ENCODE results near the gene INTS6.
A peak's percentile ranks its signal among the peaks of the same experiment; 100 is the strongest.

INTS6 gene

DNA sequence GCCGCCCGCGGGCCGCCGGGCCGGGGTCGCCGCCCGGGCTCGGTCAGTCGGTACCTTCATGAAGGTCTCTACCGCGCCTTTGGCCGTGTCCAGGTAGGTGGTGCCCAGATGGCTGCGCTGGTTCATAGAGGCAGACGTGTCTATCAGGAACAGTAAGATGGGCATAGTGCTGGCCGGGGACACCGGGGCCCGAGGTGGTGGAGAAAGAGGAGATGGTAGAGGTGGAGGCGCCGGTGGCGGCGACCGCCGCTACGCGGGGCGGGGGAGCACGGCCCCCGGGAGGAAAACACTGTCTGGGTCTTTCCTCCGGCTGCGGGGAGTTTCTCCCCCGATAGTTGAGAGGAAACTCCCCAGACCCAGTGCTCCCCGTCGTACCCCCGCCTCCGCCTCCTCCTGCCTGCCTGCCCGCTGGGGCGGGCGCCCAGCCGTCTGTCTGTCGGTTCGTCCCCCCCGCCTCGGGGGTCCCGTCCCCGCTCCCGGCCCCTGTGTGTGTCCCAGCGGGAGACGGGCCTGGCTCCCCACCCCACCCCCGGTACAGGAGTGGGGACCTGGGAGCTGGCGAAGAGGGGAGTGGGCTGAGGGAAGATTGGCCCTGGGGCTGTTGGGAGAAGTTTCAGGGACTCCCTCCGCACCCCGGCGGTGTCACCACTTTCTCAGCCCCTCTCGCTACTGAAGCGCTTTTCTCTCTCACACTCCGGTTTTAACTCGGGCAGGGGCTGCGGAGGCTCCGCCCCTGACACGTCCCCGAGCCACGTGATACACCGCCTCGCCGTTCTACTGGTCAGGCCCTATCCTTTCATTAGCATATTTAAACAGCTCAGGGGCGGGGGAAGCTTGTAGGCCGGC lies at the start of gene INTS6:
Gene INTS6, minus strand, starts transcription at position 676 of the 846 bp plus-strand sequence. Its CDS starts 511 bp downstream, at position 165.
- Histone ChIP-seq H3K9me3 (ENCODE audit: insufficient read depth, low read length) (peaks cover 8% of the 10 kb centered on the region; the same call in 1 of the 2 replicates), H3K4me3 (ENCODE audit: insufficient read length, low read depth) (peak within 1 kb of the TSS; percentile 54), H3K9ac (ENCODE audit: insufficient read length, low read depth) (peak within 1 kb of the TSS; percentile 80), H3K27me3 (ENCODE audit: insufficient read depth, insufficient read length) (no peaks in the 10 kb centered on the region), H3K4me1 (ENCODE audit: insufficient read depth, insufficient read length) (no peaks in the 10 kb centered on the region), H3K36me3 (ENCODE audit: insufficient read depth, insufficient read length, low read length) (peaks cover 16% of the 10 kb centered on the region)
- DNase-seq (ENCODE audit: low read depth, low spot score) = peak; percentile 95
- TF ChIP-seq ZNF274 (IDR thresholded peaks at IDR 0.05; ENCODE audit: low read depth, low read length) (no peak), YY1 (IDR thresholded peaks at IDR 0.05; ENCODE audit: insufficient read depth, insufficient read length) (no peak), SUZ12 (IDR thresholded peaks at IDR 0.05; ENCODE audit: extremely low read depth, insufficient read depth, insufficient read length) (no peak)

- Histone ChIP-seq H3K9me3 (ENCODE audit: insufficient read depth, low read length) (no peaks in the 10 kb centered on the region), H3K9ac (ENCODE audit: insufficient read length, low read depth) (no peak overlapping the region), H3K4me3 (ENCODE audit: insufficient read length, low read depth) (no peak overlapping the region), H3K4me1 (ENCODE audit: insufficient read depth, insufficient read length) (no peaks in the 10 kb centered on the region), H3K27me3 (ENCODE audit: insufficient read depth, insufficient read length) (no peaks in the 10 kb centered on the region), H3K36me3 (ENCODE audit: insufficient read depth, insufficient read length, low read length) (no peaks in the 10 kb centered on the region)
- TF ChIP-seq ZNF274 (IDR thresholded peaks at IDR 0.05; ENCODE audit: low read depth, low read length) = no peak
- TF ChIP-seq YY1 (IDR thresholded peaks at IDR 0.05; ENCODE audit: insufficient read depth, insufficient read length) = no peak
- no peak for TF ChIP-seq SUZ12 (IDR thresholded peaks at IDR 0.05; ENCODE audit: extremely low read depth, insufficient read depth, insufficient read length)
- DNase-seq (ENCODE audit: low read depth, low spot score) = no peak
Measured at GRCh38 chr13:51502153-51502651, 49.4 kb upstream of the INTS6 start.

GRCh38 chr13:51501592-51502152 lies 48.8 kb upstream of the INTS6 start:
- DNase-seq (ENCODE audit: low read depth, low spot score) = no peak
- TF ChIP-seq ZNF274 (IDR thresholded peaks at IDR 0.05; ENCODE audit: low read depth, low read length) = no peak
- no peak for TF ChIP-seq SUZ12 (IDR thresholded peaks at IDR 0.05; ENCODE audit: extremely low read depth, insufficient read depth, insufficient read length)
- no peak for TF ChIP-seq YY1 (IDR thresholded peaks at IDR 0.05; ENCODE audit: insufficient read depth, insufficient read length)
- H3K9ac ChIP-seq (ENCODE audit: insufficient read length, low read depth) = no peak overlapping the region
- no peaks in the 10 kb centered on the region for H3K36me3 ChIP-seq (ENCODE audit: insufficient read depth, insufficient read length, low read length)
- H3K4me3 ChIP-seq (ENCODE audit: insufficient read length, low read depth) = no peak overlapping the region
- H3K4me1 ChIP-seq (ENCODE audit: insufficient read depth, insufficient read length) = no peaks in the 10 kb centered on the region
- H3K9me3 ChIP-seq (ENCODE audit: insufficient read depth, low read length) = no peaks in the 10 kb centered on the region
- H3K27me3 ChIP-seq (ENCODE audit: insufficient read depth, insufficient read length) = no peaks in the 10 kb centered on the region

DNA sequence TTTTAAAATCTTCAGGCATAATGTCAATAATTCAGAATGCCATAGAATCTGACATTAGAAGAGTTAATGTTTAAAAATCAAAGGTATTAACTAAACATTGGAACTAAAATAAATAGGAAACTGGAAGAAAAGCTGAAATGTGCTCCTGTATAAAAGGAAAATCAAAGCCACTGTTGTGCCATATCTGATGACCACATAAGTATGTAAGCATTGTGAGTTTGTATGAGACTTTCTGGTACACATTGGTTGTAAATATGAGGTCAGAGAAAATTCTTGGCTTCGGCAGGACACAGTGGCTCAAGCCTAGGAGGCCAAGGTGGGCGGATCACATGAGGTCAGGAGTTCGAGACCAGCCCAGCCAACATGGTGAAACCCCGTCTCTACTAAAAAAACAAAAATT lies 48.3 kb upstream of the INTS6 start:
- Histone ChIP-seq H3K9ac (ENCODE audit: insufficient read length, low read depth) (no peak overlapping the region), H3K4me3 (ENCODE audit: insufficient read length, low read depth) (no peak overlapping the region), H3K27me3 (ENCODE audit: insufficient read depth, insufficient read length) (no peaks in the 10 kb centered on the region), H3K36me3 (ENCODE audit: insufficient read depth, insufficient read length, low read length) (no peaks in the 10 kb centered on the region), H3K9me3 (ENCODE audit: insufficient read depth, low read length) (no peaks in the 10 kb centered on the region), H3K4me1 (ENCODE audit: insufficient read depth, insufficient read length) (no peaks in the 10 kb centered on the region)
- no peak for TF ChIP-seq ZNF274 (IDR thresholded peaks at IDR 0.05; ENCODE audit: low read depth, low read length)
- no peak for TF ChIP-seq SUZ12 (IDR thresholded peaks at IDR 0.05; ENCODE audit: extremely low read depth, insufficient read depth, insufficient read length)
- TF ChIP-seq YY1 (IDR thresholded peaks at IDR 0.05; ENCODE audit: insufficient read depth, insufficient read length) = no peak
- DNase-seq (ENCODE audit: low read depth, low spot score) = no peak

GRCh38 chr13:51500687-51501086 lies 47.9 kb upstream of the INTS6 start:
- DNase-seq (ENCODE audit: low read depth, low spot score) = no peak
- no peaks in the 10 kb centered on the region for H3K9me3 ChIP-seq (ENCODE audit: insufficient read depth, low read length)
- no peaks in the 10 kb centered on the region for H3K27me3 ChIP-seq (ENCODE audit: insufficient read depth, insufficient read length)
- TF ChIP-seq YY1 (IDR thresholded peaks at IDR 0.05; ENCODE audit: insufficient read depth, insufficient read length) (no peak), ZNF274 (IDR thresholded peaks at IDR 0.05; ENCODE audit: low read depth, low read length) (no peak), SUZ12 (IDR thresholded peaks at IDR 0.05; ENCODE audit: extremely low read depth, insufficient read depth, insufficient read length) (no peak)
- H3K4me1 ChIP-seq (ENCODE audit: insufficient read depth, insufficient read length) = no peaks in the 10 kb centered on the region
- H3K9ac ChIP-seq (ENCODE audit: insufficient read length, low read depth) = no peak overlapping the region
- no peak overlapping the region for H3K4me3 ChIP-seq (ENCODE audit: insufficient read length, low read depth)
- no peaks in the 10 kb centered on the region for H3K36me3 ChIP-seq (ENCODE audit: insufficient read depth, insufficient read length, low read length)

GRCh38 chr13:51499841-51500240 lies 47.0 kb upstream of the INTS6 start:
- H3K27me3 ChIP-seq (ENCODE audit: insufficient read depth, insufficient read length) = no peaks in the 10 kb centered on the region
- no peaks in the 10 kb centered on the region for H3K9me3 ChIP-seq (ENCODE audit: insufficient read depth, low read length)
- no peak overlapping the region for H3K9ac ChIP-seq (ENCODE audit: insufficient read length, low read depth)
- no peak overlapping the region for H3K4me3 ChIP-seq (ENCODE audit: insufficient read length, low read depth)
- no peak for TF ChIP-seq YY1 (IDR thresholded peaks at IDR 0.05; ENCODE audit: insufficient read depth, insufficient read length)
- no peaks in the 10 kb centered on the region for H3K36me3 ChIP-seq (ENCODE audit: insufficient read depth, insufficient read length, low read length)
- DNase-seq (ENCODE audit: low read depth, low spot score) = no peak
- H3K4me1 ChIP-seq (ENCODE audit: insufficient read depth, insufficient read length) = no peaks in the 10 kb centered on the region

DNA sequence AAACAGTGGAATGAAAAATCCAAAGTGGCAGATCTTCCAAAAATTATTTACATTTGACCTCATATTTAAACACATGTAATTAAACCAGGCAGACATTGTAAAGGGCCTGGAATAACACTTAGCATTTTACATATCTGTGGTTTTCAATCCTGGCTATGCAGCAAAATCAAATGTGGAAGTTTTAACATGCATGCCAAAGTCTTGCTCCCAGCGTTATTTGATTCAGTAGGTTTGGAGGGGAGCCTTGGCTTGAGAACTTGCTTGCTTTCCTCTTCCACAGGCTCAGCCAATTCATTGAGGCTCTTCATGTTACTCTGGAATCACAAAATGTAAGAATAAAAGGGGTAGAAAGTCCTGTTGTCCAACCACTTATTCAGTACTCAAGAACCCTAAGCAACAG lies 42.5 kb upstream of the INTS6 start:
- no peaks in the 10 kb centered on the region for H3K9me3 ChIP-seq (ENCODE audit: insufficient read depth, low read length)
- TF ChIP-seq ZNF274 (IDR thresholded peaks at IDR 0.05; ENCODE audit: low read depth, low read length) = no peak
- TF ChIP-seq YY1 (IDR thresholded peaks at IDR 0.05; ENCODE audit: insufficient read depth, insufficient read length) = no peak
- TF ChIP-seq SUZ12 (IDR thresholded peaks at IDR 0.05; ENCODE audit: extremely low read depth, insufficient read depth, insufficient read length) = no peak
- no peak overlapping the region for H3K4me3 ChIP-seq (ENCODE audit: insufficient read length, low read depth)
- no peak for DNase-seq (ENCODE audit: low read depth, low spot score)
- H3K36me3 ChIP-seq (ENCODE audit: insufficient read depth, insufficient read length, low read length) = no peaks in the 10 kb centered on the region
- no peak overlapping the region for H3K9ac ChIP-seq (ENCODE audit: insufficient read length, low read depth)
- no peaks in the 10 kb centered on the region for H3K4me1 ChIP-seq (ENCODE audit: insufficient read depth, insufficient read length)
- H3K27me3 ChIP-seq (ENCODE audit: insufficient read depth, insufficient read length) = no peaks in the 10 kb centered on the region
